G401.6 (cell line): ENCODE measurements around the gene NANOGP8.
"Not testable (repeated sequence)": the region's sequence is repeated elsewhere in the genome, so short reads cannot be mapped to it uniquely, and the experiment has no call there.

Experiments used
- FAIRE-seq: peaks from 2 replicates; lab custom pipeline; 2012; peaks lifted over from hg19 to GRCh38; lab: Jason Lieb, UNC

Gene NANOGP8, protein sequence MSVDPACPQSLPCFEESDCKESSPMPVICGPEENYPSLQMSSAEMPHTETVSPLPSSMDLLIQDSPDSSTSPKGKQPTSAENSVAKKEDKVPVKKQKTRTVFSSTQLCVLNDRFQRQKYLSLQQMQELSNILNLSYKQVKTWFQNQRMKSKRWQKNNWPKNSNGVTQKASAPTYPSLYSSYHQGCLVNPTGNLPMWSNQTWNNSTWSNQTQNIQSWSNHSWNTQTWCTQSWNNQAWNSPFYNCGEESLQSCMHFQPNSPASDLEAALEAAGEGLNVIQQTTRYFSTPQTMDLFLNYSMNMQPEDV

GRCh38 chr15:35085176-35085919, at the start of gene NANOGP8:
Gene NANOGP8, minus strand, starts transcription at chr15:35085295. Its CDS starts 185 bp downstream, at chr15:35085110.
- FAIRE-seq, result not testable (repeated sequence)

DNA sequence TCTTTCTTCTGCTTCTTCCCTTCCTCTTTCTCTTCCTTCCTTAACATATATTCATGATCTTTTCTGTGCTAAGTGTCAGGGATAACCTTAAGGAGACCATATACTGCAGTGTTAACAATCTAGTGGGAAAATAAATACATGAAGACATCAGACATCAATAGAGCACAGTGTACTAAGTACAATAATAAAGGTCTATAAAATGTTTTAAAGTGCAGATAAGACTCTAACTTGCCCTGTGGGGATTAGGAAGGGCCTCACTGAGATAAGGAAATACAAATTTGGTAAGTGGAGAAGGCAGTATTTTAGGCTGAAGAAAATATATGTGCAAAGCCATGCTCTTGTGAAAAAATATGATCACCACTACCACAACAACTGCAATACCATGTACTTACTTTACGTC, 49.2 kb upstream of the NANOGP8 start:
- FAIRE-seq, result no peak

DNA sequence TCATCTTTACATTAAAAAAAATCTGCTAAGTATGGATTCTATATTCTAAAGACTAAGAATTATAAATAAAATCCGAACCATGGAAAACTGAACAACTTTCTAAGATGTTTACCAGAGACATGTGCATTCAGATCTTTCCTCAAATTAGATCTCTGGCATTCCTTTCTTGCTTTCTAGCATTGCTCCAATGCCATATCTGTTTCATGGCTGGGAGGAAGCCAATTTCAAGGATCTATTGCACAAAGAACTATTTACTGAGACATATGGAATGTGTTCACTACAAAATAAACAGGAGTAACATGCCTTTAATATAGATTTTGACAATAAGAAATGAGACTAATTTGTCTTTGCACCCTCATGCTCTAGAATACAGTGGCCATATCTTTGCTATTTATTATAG, 45.1 kb upstream of the NANOGP8 start:
- FAIRE-seq, result no peak

GRCh38 chr15:35129361-35129760, 44.3 kb upstream of the NANOGP8 start:
- FAIRE-seq, result no peak

- FAIRE-seq, result peak; percentile 55
Observed at GRCh38 chr15:35127717-35128116, 42.6 kb upstream of the NANOGP8 start.

DNA sequence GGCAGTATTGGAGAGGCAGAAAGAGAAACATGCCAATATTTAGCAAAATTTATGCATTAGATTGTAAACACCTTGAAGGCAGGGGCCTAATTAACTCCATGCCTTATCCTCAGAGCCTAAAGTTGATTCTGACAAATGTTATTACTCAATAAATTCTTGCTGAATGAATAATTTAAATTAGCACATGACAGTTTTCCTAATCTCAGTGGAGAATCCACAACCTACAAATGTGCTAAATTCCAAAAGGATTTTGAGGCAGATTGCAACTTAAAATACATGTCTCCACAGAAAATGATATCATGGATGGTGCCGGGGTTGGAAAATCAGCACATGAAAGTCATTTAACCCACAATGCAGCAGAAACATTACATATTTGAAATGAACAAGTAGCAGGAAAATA, 41.1 kb upstream of the NANOGP8 start:
- no peak for FAIRE-seq

GRCh38 chr15:35123743-35124142, 38.6 kb upstream of the NANOGP8 start:
- no peak for FAIRE-seq

GRCh38 chr15:35121611-35122359, 36.7 kb upstream of the NANOGP8 start:
- FAIRE-seq, result no peak

DNA sequence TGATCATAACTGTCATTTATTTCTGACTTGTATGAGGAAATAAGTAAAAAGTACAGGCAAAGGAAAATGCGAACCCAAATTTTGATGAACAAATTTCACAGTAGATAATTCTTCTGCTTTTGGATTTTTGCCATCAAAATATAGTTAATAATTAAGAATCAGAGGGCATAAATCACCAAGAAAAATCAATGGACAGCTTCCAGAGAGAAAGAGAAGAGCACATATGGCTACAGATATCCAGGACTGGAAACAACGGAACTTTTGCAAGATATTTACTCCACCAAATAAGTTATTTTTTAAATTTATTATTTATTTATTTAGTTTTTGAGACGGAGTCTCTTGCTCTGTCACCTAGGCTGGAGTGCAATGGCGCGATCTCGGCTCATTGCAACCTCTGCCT, 35.1 kb upstream of the NANOGP8 start:
- FAIRE-seq, result no peak

- no peak for FAIRE-seq
Observed at GRCh38 chr15:35118960-35119359, 33.9 kb upstream of the NANOGP8 start.

DNA sequence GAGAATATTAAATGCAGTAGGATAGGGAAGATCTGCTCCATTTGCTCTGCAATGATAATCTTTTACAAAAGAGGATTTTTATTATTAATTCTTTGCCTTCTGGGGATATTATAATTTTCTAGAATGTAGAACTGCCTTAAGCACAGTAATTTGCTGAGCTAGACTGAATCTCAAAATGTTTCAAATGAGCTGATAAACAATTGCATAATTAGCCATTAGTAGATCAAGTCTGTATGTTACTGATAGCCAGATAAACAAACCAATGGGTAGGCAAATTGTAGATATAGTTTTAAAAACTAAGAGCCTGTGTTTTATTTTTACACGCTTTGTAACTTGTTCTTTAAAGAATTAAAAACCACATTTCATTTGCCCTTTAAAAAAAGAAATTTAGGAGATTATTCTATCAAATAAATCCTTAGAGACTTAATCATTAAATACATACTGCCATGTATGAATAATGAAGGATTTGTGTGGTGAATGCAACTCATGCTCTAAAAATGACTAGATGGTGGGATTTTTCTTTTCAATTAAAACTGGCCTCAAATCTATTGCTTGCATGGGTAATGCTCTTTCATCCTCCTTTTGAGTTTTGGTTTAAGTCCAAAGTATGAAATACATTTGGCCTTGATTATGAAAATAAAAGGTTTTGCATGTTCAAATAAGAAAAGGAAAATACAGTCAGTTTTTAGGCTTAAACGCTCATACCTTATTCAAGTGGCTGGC, 32.6 kb upstream of the NANOGP8 start:
- peak; percentile 53 for FAIRE-seq

- FAIRE-seq, result no peak
Observed at GRCh38 chr15:35115155-35115725, 30.1 kb upstream of the NANOGP8 start.

DNA sequence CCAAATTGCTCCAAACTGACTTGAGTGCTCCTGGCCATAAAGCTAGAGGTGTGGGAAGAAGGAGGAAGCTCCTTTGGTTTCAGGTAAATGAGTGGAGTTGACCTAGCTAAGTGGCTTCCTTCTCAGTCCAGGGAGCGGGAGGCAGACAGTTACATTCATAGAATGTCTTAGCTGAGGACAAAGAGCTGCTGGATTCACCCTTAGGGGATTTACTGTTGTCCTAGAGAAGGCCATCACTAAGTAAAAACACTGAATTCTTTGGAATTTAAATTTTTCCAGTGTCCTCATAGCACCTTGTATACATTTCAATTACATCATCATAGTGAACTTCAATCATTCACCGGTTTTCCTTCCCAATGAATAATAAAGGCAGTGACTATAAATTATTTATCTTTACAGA, 27.3 kb upstream of the NANOGP8 start:
- no peak for FAIRE-seq

GRCh38 chr15:35111861-35112260, 26.8 kb upstream of the NANOGP8 start:
- no peak for FAIRE-seq

- FAIRE-seq, result no peak
Observed at GRCh38 chr15:35108453-35108852, 23.4 kb upstream of the NANOGP8 start.

DNA sequence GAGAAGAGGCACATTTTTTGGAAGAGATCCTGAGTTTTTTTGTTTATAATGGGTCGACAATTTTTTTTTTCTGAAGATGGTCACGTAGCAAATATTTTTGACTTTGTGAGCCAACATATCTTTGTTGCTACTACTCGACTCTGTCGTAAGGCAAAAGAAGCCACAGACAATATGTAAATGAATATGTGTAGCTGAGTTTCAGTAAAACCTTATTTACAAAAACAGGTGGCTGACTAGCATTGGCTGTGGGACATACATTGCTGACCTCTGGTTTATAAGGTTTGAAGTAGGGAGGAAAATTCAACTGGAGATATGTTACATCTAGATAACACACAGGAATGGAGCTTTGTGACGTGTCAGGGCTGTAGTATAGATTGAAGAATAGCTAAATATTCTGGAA, 22.5 kb upstream of the NANOGP8 start:
- FAIRE-seq, result no peak

DNA sequence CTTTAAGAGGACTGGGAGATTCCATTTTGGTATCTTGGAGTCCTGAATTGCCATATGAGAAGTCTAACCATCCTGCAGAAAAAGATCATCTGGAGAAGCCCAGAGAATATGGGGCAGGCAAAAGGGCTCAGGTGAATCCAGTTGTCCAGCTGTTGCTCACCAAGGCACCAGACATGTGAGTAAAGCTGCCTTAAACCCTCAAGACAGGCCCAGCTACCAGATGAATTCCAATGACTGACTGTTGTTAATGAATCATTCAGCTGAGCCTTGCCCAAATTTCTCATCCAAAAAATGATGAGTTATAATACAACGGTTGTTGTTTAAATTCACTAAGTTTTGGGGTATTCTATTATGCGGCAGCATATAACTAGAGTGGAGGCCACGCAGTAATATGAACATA, 22.0 kb upstream of the NANOGP8 start:
- no peak for FAIRE-seq

- FAIRE-seq, result no peak
Observed at GRCh38 chr15:35104526-35105147, 19.5 kb upstream of the NANOGP8 start.

DNA sequence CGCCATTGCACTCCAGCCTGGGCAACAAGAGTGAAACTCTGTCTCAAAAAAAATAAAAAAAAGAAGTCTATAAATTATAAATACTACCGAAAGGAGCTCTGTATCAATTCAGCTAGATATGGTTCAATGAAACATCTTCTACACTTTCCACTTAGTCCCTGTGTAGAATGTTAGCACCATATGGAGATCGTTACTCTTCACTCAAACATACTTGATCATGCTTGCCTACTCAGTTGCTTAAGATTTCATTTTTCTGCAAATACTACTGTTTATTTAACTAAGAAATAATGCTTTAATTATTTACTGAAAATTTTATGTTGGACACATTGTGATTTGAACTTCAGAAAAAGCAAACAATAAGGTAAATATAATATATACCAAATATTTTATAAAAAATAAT, 17.1 kb upstream of the NANOGP8 start:
- peak; percentile 55 for FAIRE-seq

- FAIRE-seq, result no peak
Observed at GRCh38 chr15:35101335-35101734, 16.2 kb upstream of the NANOGP8 start.

DNA sequence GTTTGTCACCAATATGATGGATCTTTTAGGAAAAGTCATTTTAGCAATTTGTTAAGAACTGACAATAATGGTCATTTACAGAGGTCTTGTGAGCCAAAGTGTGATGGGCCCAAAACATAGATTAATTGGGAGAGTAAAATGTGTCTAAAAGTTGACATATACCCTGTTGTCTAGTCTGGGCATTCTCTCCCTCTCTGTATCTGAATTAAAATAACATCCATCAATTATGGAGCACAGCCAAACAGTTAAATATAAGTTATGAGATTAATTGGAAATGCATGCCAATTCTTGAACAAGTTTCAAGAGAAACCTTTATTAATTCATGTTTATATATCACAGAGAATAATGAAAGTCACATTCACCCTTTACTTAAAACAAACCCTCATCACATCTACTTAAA, 13.6 kb upstream of the NANOGP8 start:
- no peak for FAIRE-seq

GRCh38 chr15:35095941-35096340, 10.8 kb upstream of the NANOGP8 start:
- FAIRE-seq, result no peak
